AG20443 (cell line): ENCODE results near the gene NEURL1B.

Experiments
- DNase-seq: peaks from one replicate; pipeline ENCODE4 v3.0.0; 2012; ENCODE audit warnings: low spot score, mixed read lengths

Gene NEURL1B

DNA sequence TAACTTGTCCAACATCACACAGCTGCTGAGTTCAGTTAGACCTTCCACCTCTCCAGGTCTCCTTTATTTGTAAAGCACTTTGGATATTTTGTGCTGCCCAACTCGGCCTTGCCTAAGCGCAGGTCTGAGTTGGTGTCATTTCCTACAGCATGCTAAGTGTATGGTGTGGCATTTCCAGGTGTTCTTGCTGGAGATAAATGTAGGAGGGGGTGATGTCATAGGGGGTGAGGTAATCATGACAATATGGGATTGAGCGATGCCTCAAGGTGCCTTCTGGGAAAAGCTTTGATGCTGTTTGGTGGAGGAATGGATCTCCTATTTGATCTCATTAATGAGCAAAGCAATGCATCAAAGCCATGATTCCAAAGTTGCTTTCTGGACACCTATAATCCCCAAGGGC, 32.3 kb upstream of the NEURL1B start:
- DNase-seq: no peak

GRCh38 chr5:172610643-172611042, 30.4 kb upstream of the NEURL1B start:
- no peak for DNase-seq

DNA sequence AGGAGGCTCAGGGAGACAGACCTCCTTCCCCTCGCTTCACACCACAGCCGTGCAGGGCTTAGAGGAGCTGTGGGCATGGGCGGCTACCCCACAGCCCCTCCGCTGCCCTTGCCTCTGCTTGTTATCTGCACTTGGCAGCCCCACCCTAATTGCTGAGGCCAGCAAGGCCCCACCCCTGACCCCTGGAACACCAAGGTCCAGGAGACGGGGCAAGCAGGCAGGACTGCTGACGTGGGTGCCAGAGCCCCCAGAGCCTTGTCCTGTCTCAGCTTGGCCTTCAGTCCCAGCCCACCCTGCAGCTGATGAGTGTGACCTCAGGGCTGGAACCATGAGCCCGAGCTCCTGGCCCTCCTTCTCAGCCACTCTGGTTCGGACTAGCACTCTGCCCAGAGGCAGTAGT, 29.1 kb upstream of the NEURL1B start:
- DNase-seq: no peak

- no peak for DNase-seq
Measured at GRCh38 chr5:172612771-172613170, 28.3 kb upstream of the NEURL1B start.

- DNase-seq: no peak
Measured at GRCh38 chr5:172616136-172616535, 24.9 kb upstream of the NEURL1B start.

- no peak for DNase-seq
Measured at GRCh38 chr5:172616730-172617129, 24.3 kb upstream of the NEURL1B start.

DNA sequence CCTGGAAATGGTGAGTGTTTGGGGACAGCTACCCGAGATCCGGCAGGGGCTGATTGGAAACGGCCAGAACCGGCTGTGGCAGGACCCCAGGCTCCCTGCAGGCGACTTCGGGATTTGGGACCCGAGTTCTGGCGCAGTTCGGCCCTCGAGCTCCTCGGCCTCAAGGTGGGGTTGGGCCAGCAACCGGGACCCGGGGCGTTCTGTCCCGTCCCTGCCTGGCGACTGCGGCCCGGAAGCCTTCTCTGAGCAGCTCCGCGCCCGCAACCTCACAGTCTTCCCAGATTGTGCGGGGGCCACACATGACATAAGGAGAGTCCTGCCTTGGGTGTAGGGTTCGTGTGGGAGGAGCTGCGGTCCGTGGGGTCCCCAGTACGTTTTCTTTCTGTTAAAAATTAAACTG, 23.2 kb upstream of the NEURL1B start:
- no peak for DNase-seq

GRCh38 chr5:172618574-172619365, 22.3 kb upstream of the NEURL1B start:
- no peak for DNase-seq

- no peak for DNase-seq
Measured at GRCh38 chr5:172620506-172620905, 20.6 kb upstream of the NEURL1B start.

GRCh38 chr5:172622091-172623046, 18.7 kb upstream of the NEURL1B start:
- DNase-seq: no peak

- DNase-seq: no peak
Measured at GRCh38 chr5:172623313-172623980, 17.6 kb upstream of the NEURL1B start.

DNA sequence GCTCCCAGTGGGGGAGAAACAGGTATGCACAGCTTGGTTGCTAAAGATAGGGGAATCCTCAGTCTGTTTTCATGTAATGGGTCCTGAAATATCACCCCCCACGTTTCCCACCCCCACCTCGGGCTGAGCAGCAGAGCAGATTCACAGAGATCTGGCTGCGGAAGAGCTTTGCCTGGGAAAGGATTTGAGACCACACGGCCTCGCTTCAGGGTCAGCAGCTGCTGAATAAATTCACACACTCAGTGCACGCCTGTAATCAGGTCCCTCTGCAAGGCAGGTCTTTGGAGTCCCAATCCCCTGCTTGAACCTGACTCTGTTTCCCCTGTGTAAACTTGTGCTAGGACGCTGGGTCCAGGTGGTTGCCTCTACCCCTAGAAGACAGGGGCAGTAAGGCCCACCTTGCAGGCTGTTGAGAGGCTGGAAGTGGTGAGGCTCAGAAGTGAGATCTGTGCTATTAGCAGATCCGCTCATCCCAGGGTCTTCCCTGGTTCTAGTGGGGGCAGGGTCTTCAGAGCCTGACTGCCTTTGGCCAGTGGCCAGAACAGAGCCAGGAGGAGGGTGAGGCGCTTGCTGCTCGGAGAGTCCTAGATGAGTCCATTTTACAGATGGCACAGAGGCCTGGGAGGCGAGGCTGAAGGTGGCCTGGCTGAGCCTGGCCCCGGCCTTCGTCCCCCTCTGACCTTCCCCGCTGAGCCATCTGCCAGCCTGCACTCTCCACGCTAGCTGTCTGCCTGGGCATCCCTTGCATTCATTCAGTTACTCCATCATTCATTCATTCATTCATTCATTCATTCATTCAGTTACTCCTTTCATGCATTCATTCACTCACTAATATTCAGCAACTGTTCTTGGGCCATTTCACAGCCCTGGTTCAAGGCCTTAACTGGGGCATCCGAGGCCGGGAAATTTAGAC, 16.7 kb upstream of the NEURL1B start:
- DNase-seq: no peak

DNA sequence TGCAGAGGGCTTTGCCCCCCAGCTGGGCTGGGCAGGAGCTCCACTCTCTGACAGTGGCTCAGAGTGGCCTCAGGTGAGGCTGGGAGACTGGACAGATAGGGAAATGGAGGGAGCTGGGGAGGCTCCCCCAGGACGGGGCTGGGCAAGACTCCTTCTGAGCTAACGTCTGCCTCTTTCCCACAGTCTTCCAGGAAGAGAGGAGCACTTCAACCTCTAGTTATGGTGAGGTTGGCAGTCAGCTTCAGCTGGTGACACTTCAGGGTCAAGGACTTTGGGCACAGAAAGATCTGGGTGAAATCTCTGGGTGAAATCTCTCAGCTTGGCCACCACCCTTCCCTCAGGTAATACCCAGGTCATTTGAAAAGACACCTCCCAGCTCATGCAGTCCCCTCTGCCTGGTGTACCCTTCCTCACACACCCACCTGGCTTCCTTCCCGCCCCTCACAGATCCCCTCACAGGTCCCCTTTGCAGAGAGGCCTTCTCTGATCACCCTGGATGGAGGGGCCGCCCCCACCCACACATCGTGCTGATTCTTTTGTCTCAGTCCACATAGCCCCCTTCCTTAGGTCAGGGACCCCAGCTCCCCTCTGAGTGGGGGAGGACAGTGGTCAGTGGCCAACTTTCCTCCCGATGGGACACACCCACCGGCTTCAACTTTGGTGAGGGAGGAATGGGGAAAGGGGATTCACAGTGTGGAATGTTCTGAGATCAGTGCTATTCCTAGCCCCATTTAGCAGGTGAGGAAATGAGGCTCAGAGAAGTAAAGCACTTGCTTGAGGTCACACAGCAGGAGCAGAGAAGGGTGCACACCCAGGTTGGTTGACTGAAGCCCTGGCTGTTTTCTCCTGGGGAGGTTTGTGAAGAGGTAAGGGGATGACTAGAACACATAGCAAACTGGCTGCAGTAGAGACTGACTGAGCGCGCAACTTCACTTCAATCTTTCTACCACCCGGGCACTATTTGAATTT, 15.8 kb upstream of the NEURL1B start:
- no peak for DNase-seq

DNA sequence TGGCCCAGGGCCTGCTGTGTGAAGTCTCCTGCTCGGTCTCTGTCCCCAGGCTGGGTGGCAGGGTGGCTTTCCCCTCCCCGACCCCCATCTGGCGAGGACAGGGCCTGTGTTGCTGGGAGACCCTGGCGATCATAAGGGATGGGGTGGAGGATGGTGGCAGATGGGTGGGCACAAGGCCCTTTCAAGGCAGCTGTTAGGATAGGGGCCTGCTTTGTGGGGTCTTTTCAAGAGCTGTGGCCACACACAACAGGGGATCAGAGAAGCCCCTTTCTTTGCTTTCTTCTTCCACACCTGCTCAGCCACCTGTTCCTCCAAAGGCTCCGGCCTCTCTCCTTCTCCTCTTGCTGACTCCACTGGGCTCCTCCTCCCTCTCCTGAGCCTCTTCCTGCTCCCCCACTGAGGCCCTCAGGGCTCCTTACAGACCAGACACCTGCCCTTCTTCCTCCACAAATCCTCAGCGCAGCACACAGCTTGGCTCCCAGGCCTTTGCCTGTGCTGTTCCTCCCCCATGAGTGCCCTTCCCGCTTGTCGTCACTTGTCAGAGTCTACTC, 15.0 kb upstream of the NEURL1B start:
- DNase-seq: no peak

DNA sequence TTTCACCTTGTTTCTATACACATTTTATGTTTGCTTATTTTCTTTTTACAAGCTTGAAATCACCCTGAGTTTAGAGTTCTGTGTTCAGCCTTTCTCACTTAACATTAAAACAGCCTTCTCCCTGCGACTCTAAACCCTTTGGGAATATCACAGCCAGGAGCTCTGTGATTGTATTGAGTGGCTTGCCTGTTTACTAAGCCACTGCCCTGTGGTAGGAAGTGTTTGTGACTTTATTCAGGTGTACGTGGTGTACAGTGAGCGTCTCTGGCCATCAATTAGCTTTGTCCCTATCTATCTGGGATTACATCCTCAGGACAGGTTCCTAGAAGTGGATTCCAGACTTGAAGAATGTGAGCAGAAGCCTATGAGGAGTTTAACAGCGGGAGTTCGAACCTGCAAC, 11.0 kb upstream of the NEURL1B start:
- no peak for DNase-seq

DNA sequence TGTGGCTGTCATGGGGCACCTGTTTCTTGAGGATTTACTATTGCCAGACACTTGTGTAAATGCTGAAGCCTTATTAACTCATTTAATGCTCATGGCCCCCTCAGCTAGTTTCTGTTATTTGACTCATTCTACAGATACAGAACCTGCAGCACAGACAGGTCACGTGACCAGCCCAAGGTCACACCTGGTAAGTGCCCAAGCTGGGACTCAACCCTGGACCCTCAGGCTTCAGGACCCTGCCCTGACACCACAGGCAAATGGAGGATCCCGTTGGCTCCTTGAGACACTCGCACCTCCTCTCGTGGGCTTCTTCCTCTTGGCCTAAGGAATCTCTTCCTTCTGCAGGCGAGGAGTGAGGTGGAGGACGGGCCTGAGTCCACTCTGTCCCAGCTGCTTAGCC, 10.6 kb upstream of the NEURL1B start:
- no peak for DNase-seq

GRCh38 chr5:172630986-172631385, 10.1 kb upstream of the NEURL1B start:
- no peak for DNase-seq

DNA sequence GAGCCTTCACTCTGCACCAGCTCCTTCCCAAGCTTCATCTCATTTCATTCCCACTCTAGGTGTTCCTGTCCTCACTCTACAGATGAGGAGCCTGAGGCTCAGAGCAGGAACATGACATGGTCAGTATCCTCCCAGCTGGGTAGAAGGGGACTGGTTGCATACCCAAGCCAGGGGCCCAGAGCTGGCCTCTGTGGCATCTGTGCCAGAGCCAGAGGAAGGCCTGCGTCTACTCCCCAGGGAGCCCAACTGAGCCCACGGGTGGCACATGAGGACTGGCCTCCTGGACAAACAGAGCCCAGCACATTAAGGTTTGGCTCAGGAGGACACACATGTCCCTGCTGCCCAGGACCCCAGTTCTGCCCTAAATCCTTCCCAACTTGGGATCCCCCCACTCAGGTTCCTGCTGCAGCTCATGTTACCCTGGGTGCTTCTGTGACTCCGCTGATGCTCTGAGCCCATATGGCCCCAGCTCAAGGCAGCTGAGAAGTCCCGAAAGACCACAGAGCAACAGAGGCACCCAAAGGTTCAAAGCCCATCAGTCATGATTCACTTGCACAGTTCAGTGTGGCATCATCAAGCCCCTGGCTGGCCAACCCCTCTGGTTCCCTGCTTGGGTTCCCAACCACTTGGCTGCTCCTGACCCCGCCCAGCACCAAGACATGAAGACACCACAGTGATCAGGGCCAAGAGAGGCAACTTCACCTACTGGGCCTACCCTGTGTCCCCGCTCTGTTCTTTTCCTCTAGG, 8.5 kb upstream of the NEURL1B start:
- no peak for DNase-seq

DNA sequence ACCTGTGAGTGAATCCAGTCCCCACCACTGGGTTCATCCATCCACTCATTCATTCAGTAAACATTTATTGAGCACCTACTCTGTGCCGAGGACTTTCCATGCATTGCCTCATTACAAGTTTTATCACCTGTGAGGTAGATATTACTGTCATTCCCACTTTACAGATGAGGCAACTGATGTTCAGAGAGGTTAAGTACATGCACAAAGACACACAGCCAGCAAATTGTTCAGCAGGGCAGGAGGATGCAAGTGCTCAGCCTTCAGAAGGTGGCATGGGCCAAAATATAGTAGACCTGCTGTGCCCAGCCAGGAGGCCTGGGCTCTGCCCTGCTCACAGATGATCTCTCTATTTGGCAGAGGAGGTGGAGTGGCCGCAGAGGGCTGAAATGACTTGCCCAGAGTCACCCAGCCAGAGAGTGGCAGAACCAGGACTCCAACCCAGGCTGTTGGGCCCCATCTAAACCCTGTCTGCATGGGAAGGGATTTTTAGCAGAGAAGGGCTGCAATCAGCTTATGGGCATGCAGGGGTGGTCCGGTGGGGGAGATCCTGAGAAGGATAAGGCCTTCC, 7.6 kb upstream of the NEURL1B start:
- DNase-seq: no peak
